SU-DHL-6 (cell line): ENCODE measurements around the gene APBB1.

Experiments used
- CTCF ChIP-seq: fragments of 200-600 bp; sonication (generic); IDR thresholded peaks from one replicate; pipeline ENCODE4 v1.5.1; 2017; ENCODE audit warnings: antibody characterized with exemption, mild to moderate bottlenecking, low read length, moderate library complexity; ENCODE audit not compliant: insufficient read depth, poor library complexity, severe bottlenecking
- EZH2phosphoT487 ChIP-seq: fragments of 200-600 bp; sonication (generic), shearing (Covaris generic); conservative IDR thresholded peaks from 2 replicates; pipeline ENCODE4 v1.6.1; 2018; ENCODE audit warnings: mild to moderate bottlenecking, antibody characterized with exemption, low read length, moderate library complexity, mixed read lengths

- TF ChIP-seq CTCF (no peak), EZH2phosphoT487 (no peak)
Observed at GRCh38 chr11:6356503-6357055, 62.3 kb downstream of the APBB1 start.
